HEK293 (cell line): ENCODE data around the gene MEGF8.

Experiments
- BCL6B ChIP-seq: fragments of 450-650 bp; formaldehyde crosslinking; IDR thresholded peaks from 2 replicates; pipeline ENCODE4 v1.5.1; 2017; ENCODE audit warnings: missing biosample characterization, missing genetic modification characterization
- GLI4 ChIP-seq: fragments of 450-650 bp; formaldehyde crosslinking; IDR thresholded peaks from 2 replicates; pipeline ENCODE4 v1.5.1; 2016; ENCODE audit warnings: missing biosample characterization, missing genetic modification characterization
- HOXA7 ChIP-seq: sonication (generic); formaldehyde crosslinking; IDR thresholded peaks from 2 replicates; pipeline ENCODE4 v1.8.1; 2022; ENCODE audit warnings: missing genetic modification reagents, borderline replicate concordance
- IKZF3 ChIP-seq: fragments of 450-650 bp; IDR thresholded peaks from 2 replicates; pipeline ENCODE4 v1.5.0; 2018; ENCODE audit warnings: missing biosample characterization, mild to moderate bottlenecking, missing genetic modification characterization, moderate library complexity
- KLF10 ChIP-seq: fragments of 450-650 bp; IDR thresholded peaks from 2 replicates; pipeline ENCODE4 v1.5.1; 2018; ENCODE audit warnings: missing biosample characterization, mild to moderate bottlenecking, missing genetic modification characterization
- KLF17 ChIP-seq: fragments of 450-650 bp; formaldehyde crosslinking; IDR thresholded peaks from 2 replicates; pipeline ENCODE4 v1.5.1; 2016; ENCODE audit warnings: missing biosample characterization, missing genetic modification characterization
- PATZ1 ChIP-seq: fragments of 450-650 bp; formaldehyde crosslinking; IDR thresholded peaks from 2 replicates; pipeline ENCODE4 v1.5.1; 2016; ENCODE audit warnings: missing biosample characterization, missing genetic modification characterization
- PRDM4 ChIP-seq: fragments of 450-650 bp; formaldehyde crosslinking; IDR thresholded peaks from 2 replicates; pipeline ENCODE4 v1.5.1; 2017; ENCODE audit warnings: missing biosample characterization, missing genetic modification characterization
- SALL2 ChIP-seq: fragments of 450-650 bp; formaldehyde crosslinking; IDR thresholded peaks from 2 replicates; pipeline ENCODE4 v1.5.0; 2017; ENCODE audit warnings: missing biosample characterization, mild to moderate bottlenecking, missing genetic modification characterization, borderline replicate concordance
- ZBTB26 ChIP-seq: fragments of 450-650 bp; formaldehyde crosslinking; optimal IDR thresholded peaks from 2 replicates; pipeline ENCODE3; 2016; ENCODE audit warnings: missing biosample characterization, mild to moderate bottlenecking, missing genetic modification characterization
- ZIC2 ChIP-seq: fragments of 450-650 bp; formaldehyde crosslinking; IDR thresholded peaks from 2 replicates; pipeline ENCODE4 v1.5.1; 2016; ENCODE audit warnings: missing biosample characterization, missing genetic modification characterization
- ZNF10 ChIP-seq: fragments of 450-650 bp; formaldehyde crosslinking; IDR thresholded peaks from 2 replicates; pipeline ENCODE4 v1.5.1; 2017; ENCODE audit warnings: missing biosample characterization, missing genetic modification characterization
- ZNF175 ChIP-seq: fragments of 450-650 bp; formaldehyde crosslinking; IDR thresholded peaks from 2 replicates; pipeline ENCODE4 v1.5.1; 2016; ENCODE audit warnings: missing biosample characterization, missing genetic modification characterization
- ZNF311 ChIP-seq: fragments of 450-650 bp; formaldehyde crosslinking; IDR thresholded peaks from 2 replicates; pipeline ENCODE4 v1.5.1; 2017; ENCODE audit warnings: missing biosample characterization, missing genetic modification characterization, borderline replicate concordance
- ZNF354C ChIP-seq: fragments of 450-650 bp; formaldehyde crosslinking; IDR thresholded peaks from 2 replicates; pipeline ENCODE4 v1.5.1; 2016; ENCODE audit warnings: missing biosample characterization, missing genetic modification characterization, low read depth, borderline replicate concordance
- ZNF366 ChIP-seq: fragments of 450-650 bp; formaldehyde crosslinking; conservative IDR thresholded peaks from 2 replicates; pipeline ENCODE4 v1.5.1; 2016; ENCODE audit warnings: missing biosample characterization, missing genetic modification characterization
- ZNF423 ChIP-seq: fragments of 450-650 bp; formaldehyde crosslinking; IDR thresholded peaks from 2 replicates; pipeline ENCODE4 v1.5.1; 2016; ENCODE audit warnings: missing biosample characterization, missing genetic modification characterization
- ZNF513 ChIP-seq: fragments of 450-650 bp; IDR thresholded peaks from 2 replicates; pipeline ENCODE4 v1.5.1; 2018; ENCODE audit warnings: missing biosample characterization, missing genetic modification characterization
- ZNF521 ChIP-seq: fragments of 450-650 bp; formaldehyde crosslinking; IDR thresholded peaks from 2 replicates; pipeline ENCODE4 v1.5.1; 2017; ENCODE audit warnings: missing biosample characterization, mild to moderate bottlenecking, missing genetic modification characterization
- ZNF600 ChIP-seq: fragments of 450-650 bp; formaldehyde crosslinking; IDR thresholded peaks from 2 replicates; pipeline ENCODE4 v1.5.1; 2016; ENCODE audit warnings: missing biosample characterization, missing genetic modification characterization
- ZNF610 ChIP-seq: fragments of 450-650 bp; formaldehyde crosslinking; IDR thresholded peaks from 2 replicates; pipeline ENCODE4 v1.5.1; 2016; ENCODE audit warnings: missing biosample characterization, missing genetic modification characterization, borderline replicate concordance
- ZNF76 ChIP-seq: fragments of 450-650 bp; formaldehyde crosslinking; IDR thresholded peaks from 2 replicates; pipeline ENCODE4; 2016; ENCODE audit warnings: low read depth, missing biosample characterization, missing genetic modification characterization, borderline replicate concordance
- ZNF768 ChIP-seq: fragments of 450-650 bp; formaldehyde crosslinking; IDR thresholded peaks from 2 replicates; pipeline ENCODE4 v1.5.1; 2018; ENCODE audit warnings: missing biosample characterization, mild to moderate bottlenecking, missing genetic modification characterization
- ZNF791 ChIP-seq: fragments of 450-650 bp; formaldehyde crosslinking; IDR thresholded peaks from 2 replicates; pipeline ENCODE4 v1.5.1; 2016; ENCODE audit warnings: missing biosample characterization, missing genetic modification characterization
- ZNF843 ChIP-seq: fragments of 450-650 bp; formaldehyde crosslinking; IDR thresholded peaks from 2 replicates; pipeline ENCODE4 v1.5.1; 2016; ENCODE audit warnings: missing biosample characterization, missing genetic modification characterization
- ZSCAN23 ChIP-seq: fragments of 450-650 bp; formaldehyde crosslinking; IDR thresholded peaks from 2 replicates; pipeline ENCODE4 v1.5.1; 2016; ENCODE audit warnings: missing biosample characterization, missing genetic modification characterization
- ZSCAN4 ChIP-seq: fragments of 450-650 bp; formaldehyde crosslinking; IDR thresholded peaks from 2 replicates; pipeline ENCODE4 v1.5.1; 2017; ENCODE audit warnings: missing biosample characterization, missing genetic modification characterization

Gene MEGF8

GRCh38 chr19:42313840-42314755 is 11.3 kb upstream of the MEGF8 start (continued):
- TF ChIP-seq PATZ1 (no peak), ZNF423 (tag by site-specific recombination) (no peak), ZNF311 (tag by site-specific recombination) (no peak), ZSCAN23 (tag by site-specific recombination) (no peak), ZNF791 (tag by site-specific recombination) (no peak), ZNF175 (tag by site-specific recombination) (no peak), SALL2 (tag by site-specific recombination) (0 out of 2 replicates have a peak, but pooled peaks have one; percentile 22), ZIC2 (no peak), ZNF513 (tag by site-specific recombination) (no peak), ZNF354C (tag by site-specific recombination) (no peak), BCL6B (no peak), ZNF843 (tag by site-specific recombination) (0 out of 2 replicates have a peak, but pooled peaks have one; percentile 3), ZBTB26 (tag by site-specific recombination) (no peak), IKZF3 (tag by site-specific recombination) (peak; percentile 67), KLF17 (tag by site-specific recombination) (no peak), ZNF610 (tag by site-specific recombination) (no peak), ZNF521 (tag by site-specific recombination) (no peak), GLI4 (tag by site-specific recombination) (no peak), HOXA7 (CRISPR knock-in tag) (no peak), PRDM4 (tag by site-specific recombination) (no peak), ZNF768 (no peak), ZNF76 (tag by site-specific recombination) (no peak), ZSCAN4 (tag by site-specific recombination) (no peak), KLF10 (tag by site-specific recombination) (no peak), ZNF10 (tag by site-specific recombination) (no peak), ZNF366 (tag by site-specific recombination) (peak; percentile 68), ZNF600 (tag by site-specific recombination) (0 out of 2 replicates have a peak, but pooled peaks have one; percentile 11)
